SK-N-SH (cell line): Measurements from ENCODE around the gene DCDC1. TPM values are rescaled to one million over a fixed set of nuclear protein-coding genes. Genes with fewer than 3 reads are reported as not detected.

ENCODE experiments used
- CTCF ChIA-PET: fragments of 300-600, 350-600 bp; formaldehyde crosslinking; extraction: SDS; loops from one replicate; lab custom pipeline; 2021; lab: Yijun Ruan, JAX
- POLR2A ChIA-PET: fragments of 350-600 bp; sonication (Branson Sonifier 250); formaldehyde crosslinking; extraction: SDS; loops from one replicate; lab custom pipeline; 2020; ENCODE audit warnings: antibody characterized with exemption, inconsistent platforms; lab: Yijun Ruan, JAX
- DNase-seq: peaks from one replicate; pipeline ENCODE4 v3.0.0; 2012
- H2AFZ ChIP-seq: fragments of 200-600 bp; sonication (generic); 2 replicates; pipeline ENCODE4 v1.8.1; 2016; ENCODE audit warnings: antibody characterized with exemption, mild to moderate bottlenecking, low read depth
- H3F3A ChIP-seq: fragments of 200-600 bp; sonication (generic); replicated peaks from 2 replicates; pipeline ENCODE3; 2016; ENCODE audit warnings: antibody characterized with exemption, mild to moderate bottlenecking; ENCODE audit not compliant: insufficient read depth
- H3K27ac ChIP-seq, 2 experiments: fragments of 200-500 bp in 1 of 2; fragments of 200-600 bp in 1 of 2; sonication (Bioruptor generic) in 1 of 2; sonication (generic), shearing (Covaris generic) in 1 of 2; 2 replicates each; pipeline versions ENCODE4 v1.5.1 to v1.6.1; 2014 to 2016; ENCODE audit warnings: low read depth in 2 of 2, inconsistent platforms in 1 of 2, low read length in 1 of 2, mild to moderate bottlenecking in 1 of 2, mixed read lengths in 1 of 2
- H3K27me3 ChIP-seq: fragments of 200-600 bp; sonication (generic), shearing (Covaris generic); 2 replicates; pipeline ENCODE4 v1.6.1; 2016; ENCODE audit warnings: mixed run types; ENCODE audit not compliant: insufficient read depth
- H3K36me3 ChIP-seq, 2 experiments: fragments of 200-500 bp in 1 of 2; fragments of 200-600 bp in 1 of 2; sonication (Bioruptor generic) in 1 of 2; sonication (generic) in 1 of 2; replicated peaks in 1 of 2; 2 replicates each; pipeline versions ENCODE3 to v1.5.1; 2014 to 2016; ENCODE audit warnings: low read length in 1 of 2, mild to moderate bottlenecking in 1 of 2; ENCODE audit not compliant: insufficient read depth in 2 of 2, control insufficient read depth in 1 of 2
- H3K4me1 ChIP-seq, 2 experiments: fragments of 200-500 bp in 1 of 2; fragments of 200-600 bp in 1 of 2; sonication (Bioruptor generic) in 1 of 2; sonication (generic), shearing (Covaris generic) in 1 of 2; 2 replicates each; pipeline versions ENCODE4 v1.5.1 to v1.6.1; 2014 to 2016; ENCODE audit warnings: low read depth in 1 of 2, low read length in 1 of 2, mixed run types in 1 of 2; ENCODE audit not compliant: insufficient read depth in 2 of 2, control insufficient read depth in 1 of 2
- H3K4me2 ChIP-seq: fragments of 200-600 bp; sonication (generic), shearing (Covaris generic); 2 replicates; pipeline ENCODE4 v1.6.1; 2017; ENCODE audit warnings: mixed run types
- H3K4me3 ChIP-seq, 2 experiments: fragments of 200-500 bp in 1 of 2; fragments of 200-600 bp in 1 of 2; sonication (Bioruptor generic) in 1 of 2; sonication (generic), shearing (Covaris generic) in 1 of 2; 2 replicates each; pipeline versions ENCODE4 v1.5.1 to v1.8.1; 2014 to 2016; ENCODE audit warnings: low read depth in 2 of 2, inconsistent platforms in 1 of 2, low read length in 1 of 2, mild to moderate bottlenecking in 1 of 2, mixed read lengths in 1 of 2, moderate library complexity in 1 of 2
- H3K79me2 ChIP-seq: fragments of 200-600 bp; sonication (generic); 2 replicates; pipeline ENCODE4 v1.8.1; 2017; ENCODE audit warnings: mild to moderate bottlenecking; ENCODE audit not compliant: insufficient read depth
- H3K9ac ChIP-seq: fragments of 200-600 bp; sonication (generic); 2 replicates; pipeline ENCODE4 v1.6.1; 2017; ENCODE audit warnings: mixed run types
- H3K9me2 ChIP-seq: fragments of 200-600 bp; sonication (generic); 2 replicates; pipeline ENCODE4 v1.6.1; 2017; ENCODE audit warnings: mixed run types
- H3K9me3 ChIP-seq: fragments of 200-600 bp; sonication (generic); 2 replicates; pipeline ENCODE4 v1.6.1; 2017; ENCODE audit warnings: mixed run types, mild to moderate bottlenecking, moderate library complexity
- H4K20me1 ChIP-seq: fragments of 200-600 bp; sonication (generic); 2 replicates; pipeline ENCODE4 v1.6.1; 2017; ENCODE audit warnings: mild to moderate bottlenecking, mixed run types; ENCODE audit not compliant: insufficient read depth
- FOXJ3 ChIP-seq: sonication (generic); formaldehyde crosslinking; IDR thresholded peaks from 2 replicates; pipeline ENCODE4 v1.5.1; 2020; ENCODE audit warnings: mild to moderate bottlenecking, missing genetic modification reagents
- MXI1 ChIP-seq: IDR thresholded peaks from 2 replicates; pipeline ENCODE4 v1.6.1; 2012; ENCODE audit warnings: mild to moderate bottlenecking, low read depth, low read length, improper control_type of control experiment
- RAD21 ChIP-seq: IDR thresholded peaks from 2 replicates; pipeline ENCODE4 v1.6.1; 2012; ENCODE audit warnings: mild to moderate bottlenecking, low read length
- RXRA ChIP-seq: IDR thresholded peaks from 2 replicates; pipeline ENCODE4 v1.4.0; 2012; ENCODE audit warnings: low read depth, mild to moderate bottlenecking, borderline replicate concordance
- SMC3 ChIP-seq: IDR thresholded peaks from 2 replicates; pipeline ENCODE4 v1.6.1; 2012; ENCODE audit warnings: low read depth, low read length, improper control_type of control experiment
- TAF1 ChIP-seq: IDR thresholded peaks from 2 replicates; pipeline ENCODE4 v1.6.1; 2012; ENCODE audit warnings: low read depth, mild to moderate bottlenecking, low read length, moderate library complexity, borderline replicate concordance
- WGBS: methylation state at CpG from one replicate; pipeline ENCODE4 v1.1.6; 2017; ENCODE audit warnings: low lambda C conversion rate; 5-methylcytosine and 5-hydroxymethylcytosine counted together
- polyA plus RNA-seq, 3 experiments: library from polyadenylated mRNA; depleted of rRNA; stranded (reverse); fragments of >200 nt; gene quantifications; 2 replicates each; pipeline ENCODE4 v1.2.3, GENCODE V29; 2012
- TF ChIP-seq, protein P1 (sequence below): IDR thresholded peaks from 2 replicates; pipeline ENCODE4 v1.6.1; 2012; ENCODE audit warnings: mild to moderate bottlenecking, low read depth, low read length, moderate library complexity
- TF ChIP-seq, protein P2 (sequence below): fragments of 150-350 bp; IDR thresholded peaks from 2 replicates; pipeline ENCODE4 v1.6.1; 2016; ENCODE audit warnings: mild to moderate bottlenecking, low read depth, low read length
- TF ChIP-seq, protein P3 (sequence below): fragments of 200-600 bp; sonication (generic); IDR thresholded peaks from 2 replicates; pipeline ENCODE4 v1.6.1; 2017; ENCODE audit warnings: antibody characterized with exemption, mild to moderate bottlenecking, moderate library complexity

DCDC1 gene
- polyA plus RNA-seq, 1 of the 3 experiments (the other 2 are of a cell fraction) = 0.12 TPM

DNA sequence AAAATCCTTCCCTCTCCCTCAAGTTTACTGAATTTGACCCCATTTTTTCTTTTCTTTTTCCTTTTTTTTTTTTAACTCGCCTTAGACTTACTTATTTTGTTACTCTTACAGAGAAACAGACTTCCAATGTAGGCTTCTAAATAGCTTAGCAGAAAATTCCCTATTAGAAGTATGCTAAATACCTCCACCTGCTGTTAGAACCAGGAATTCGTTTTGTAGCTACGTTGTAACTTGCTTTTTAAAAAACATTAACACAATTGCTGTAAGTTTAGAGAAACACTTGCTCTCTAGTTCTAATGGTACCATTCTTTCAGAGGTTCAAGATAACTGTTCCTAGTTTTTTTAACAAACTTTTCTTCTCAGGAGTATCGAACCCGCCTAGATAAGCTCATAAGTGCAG, 324.2 kb downstream of the DCDC1 start:
- WGBS = 13% methylated on average over 5 of the region's 5 CpGs
- peak; percentile 36 for DNase-seq
- CTCF ChIA-PET = interaction anchor here (1.0 to 3.4 kb wide), 15 partner anchors 9 to 721 kb away, joined by 3 to 120 read pairs (median 5); no protein-coding TSS in a partner anchor

DNA sequence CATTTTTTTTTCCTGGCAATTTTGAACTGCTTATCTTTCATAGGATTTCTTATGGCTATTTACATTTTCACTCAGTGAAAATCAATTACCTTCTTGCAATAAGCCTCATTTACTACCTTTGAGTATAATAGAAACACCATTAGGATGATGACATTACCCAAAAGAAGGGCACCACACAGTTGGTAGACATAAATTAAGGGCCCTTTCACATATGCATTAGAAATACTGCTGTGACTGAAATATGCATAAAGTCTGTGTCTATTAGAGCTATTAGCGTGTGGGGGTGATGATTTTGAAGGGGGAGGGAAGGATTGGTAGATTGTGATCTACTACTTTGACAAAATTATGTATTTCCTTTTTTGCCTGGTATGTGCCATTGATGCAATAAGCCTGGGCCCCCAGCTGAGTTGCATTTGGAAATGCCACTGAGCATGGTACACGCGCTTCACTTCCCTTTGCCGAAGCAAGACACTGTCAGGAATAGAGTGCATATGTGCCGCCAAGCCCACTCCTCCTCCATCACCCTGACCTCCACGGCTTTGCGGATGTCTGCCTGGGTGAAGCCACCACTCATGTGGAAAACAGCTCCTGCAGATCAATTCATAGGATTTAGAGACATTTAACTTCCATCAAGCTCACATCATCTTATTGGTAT, 339.3 kb downstream of the DCDC1 start:
- Histone ChIP-seq H3K9me3 (no peaks in the 10 kb centered on the region), H3K9ac (no peak overlapping the region), H3K4me1 (no peaks in the 10 kb centered on the region; a peak in 1 of 4 replicates), H3K4me2 (no peak overlapping the region), H2AFZ (no peak overlapping the region), H3K4me3 (no peak overlapping the region), H3K27ac (no peak overlapping the region), H3K9me2 (no peaks in the 10 kb centered on the region), H4K20me1 (no peaks in the 10 kb centered on the region), H3F3A (no peaks in the 10 kb centered on the region), H3K36me3 (no peaks in the 10 kb centered on the region), H3K27me3 (no peaks in the 10 kb centered on the region), H3K79me2 (no peaks in the 10 kb centered on the region)
- CTCF ChIA-PET = interaction anchor here (0.6 to 1.4 kb wide), 2 partner anchors 38 to 69 kb away, joined by 3 read pairs; no protein-coding TSS in a partner anchor
- DNase-seq = no peak
- WGBS = 65% methylated on average over 7 of the region's 7 CpGs
- TF ChIP-seq FOXJ3 (CRISPR knock-in tag) = no peak
- no peak for TF ChIP-seq TAF1
- no peak for TF ChIP-seq MXI1
- no peak for TF ChIP-seq RAD21
- TF ChIP-seq, protein P1, sequence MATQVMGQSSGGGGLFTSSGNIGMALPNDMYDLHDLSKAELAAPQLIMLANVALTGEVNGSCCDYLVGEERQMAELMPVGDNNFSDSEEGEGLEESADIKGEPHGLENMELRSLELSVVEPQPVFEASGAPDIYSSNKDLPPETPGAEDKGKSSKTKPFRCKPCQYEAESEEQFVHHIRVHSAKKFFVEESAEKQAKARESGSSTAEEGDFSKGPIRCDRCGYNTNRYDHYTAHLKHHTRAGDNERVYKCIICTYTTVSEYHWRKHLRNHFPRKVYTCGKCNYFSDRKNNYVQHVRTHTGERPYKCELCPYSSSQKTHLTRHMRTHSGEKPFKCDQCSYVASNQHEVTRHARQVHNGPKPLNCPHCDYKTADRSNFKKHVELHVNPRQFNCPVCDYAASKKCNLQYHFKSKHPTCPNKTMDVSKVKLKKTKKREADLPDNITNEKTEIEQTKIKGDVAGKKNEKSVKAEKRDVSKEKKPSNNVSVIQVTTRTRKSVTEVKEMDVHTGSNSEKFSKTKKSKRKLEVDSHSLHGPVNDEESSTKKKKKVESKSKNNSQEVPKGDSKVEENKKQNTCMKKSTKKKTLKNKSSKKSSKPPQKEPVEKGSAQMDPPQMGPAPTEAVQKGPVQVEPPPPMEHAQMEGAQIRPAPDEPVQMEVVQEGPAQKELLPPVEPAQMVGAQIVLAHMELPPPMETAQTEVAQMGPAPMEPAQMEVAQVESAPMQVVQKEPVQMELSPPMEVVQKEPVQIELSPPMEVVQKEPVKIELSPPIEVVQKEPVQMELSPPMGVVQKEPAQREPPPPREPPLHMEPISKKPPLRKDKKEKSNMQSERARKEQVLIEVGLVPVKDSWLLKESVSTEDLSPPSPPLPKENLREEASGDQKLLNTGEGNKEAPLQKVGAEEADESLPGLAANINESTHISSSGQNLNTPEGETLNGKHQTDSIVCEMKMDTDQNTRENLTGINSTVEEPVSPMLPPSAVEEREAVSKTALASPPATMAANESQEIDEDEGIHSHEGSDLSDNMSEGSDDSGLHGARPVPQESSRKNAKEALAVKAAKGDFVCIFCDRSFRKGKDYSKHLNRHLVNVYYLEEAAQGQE = no peak
- TF ChIP-seq, protein P2, sequence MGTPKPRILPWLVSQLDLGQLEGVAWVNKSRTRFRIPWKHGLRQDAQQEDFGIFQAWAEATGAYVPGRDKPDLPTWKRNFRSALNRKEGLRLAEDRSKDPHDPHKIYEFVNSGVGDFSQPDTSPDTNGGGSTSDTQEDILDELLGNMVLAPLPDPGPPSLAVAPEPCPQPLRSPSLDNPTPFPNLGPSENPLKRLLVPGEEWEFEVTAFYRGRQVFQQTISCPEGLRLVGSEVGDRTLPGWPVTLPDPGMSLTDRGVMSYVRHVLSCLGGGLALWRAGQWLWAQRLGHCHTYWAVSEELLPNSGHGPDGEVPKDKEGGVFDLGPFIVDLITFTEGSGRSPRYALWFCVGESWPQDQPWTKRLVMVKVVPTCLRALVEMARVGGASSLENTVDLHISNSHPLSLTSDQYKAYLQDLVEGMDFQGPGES = no peak
- POLR2A ChIA-PET = no interaction called here

More for the DNA sequence above, 324.2 kb downstream of the DCDC1 start:
- TF ChIP-seq RXRA (no peak), SMC3 (peak; percentile 49; the same call in 1 of the 2 replicates), RAD21 (peak; percentile 61)
- TF ChIP-seq, protein P3, sequence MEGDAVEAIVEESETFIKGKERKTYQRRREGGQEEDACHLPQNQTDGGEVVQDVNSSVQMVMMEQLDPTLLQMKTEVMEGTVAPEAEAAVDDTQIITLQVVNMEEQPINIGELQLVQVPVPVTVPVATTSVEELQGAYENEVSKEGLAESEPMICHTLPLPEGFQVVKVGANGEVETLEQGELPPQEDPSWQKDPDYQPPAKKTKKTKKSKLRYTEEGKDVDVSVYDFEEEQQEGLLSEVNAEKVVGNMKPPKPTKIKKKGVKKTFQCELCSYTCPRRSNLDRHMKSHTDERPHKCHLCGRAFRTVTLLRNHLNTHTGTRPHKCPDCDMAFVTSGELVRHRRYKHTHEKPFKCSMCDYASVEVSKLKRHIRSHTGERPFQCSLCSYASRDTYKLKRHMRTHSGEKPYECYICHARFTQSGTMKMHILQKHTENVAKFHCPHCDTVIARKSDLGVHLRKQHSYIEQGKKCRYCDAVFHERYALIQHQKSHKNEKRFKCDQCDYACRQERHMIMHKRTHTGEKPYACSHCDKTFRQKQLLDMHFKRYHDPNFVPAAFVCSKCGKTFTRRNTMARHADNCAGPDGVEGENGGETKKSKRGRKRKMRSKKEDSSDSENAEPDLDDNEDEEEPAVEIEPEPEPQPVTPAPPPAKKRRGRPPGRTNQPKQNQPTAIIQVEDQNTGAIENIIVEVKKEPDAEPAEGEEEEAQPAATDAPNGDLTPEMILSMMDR = peak; percentile 65
- POLR2A ChIA-PET = no interaction called here
- Histone ChIP-seq H4K20me1 (no peaks in the 10 kb centered on the region), H3K9me3 (no peaks in the 10 kb centered on the region), H3K27me3 (peaks cover 4% of the 10 kb centered on the region; the same call in 1 of the 2 replicates), H3F3A (no peaks in the 10 kb centered on the region), H2AFZ (no peak overlapping the region), H3K27ac (no peak overlapping the region), H3K79me2 (no peaks in the 10 kb centered on the region), H3K4me1 (no peaks in the 10 kb centered on the region), H3K36me3 (no peaks in the 10 kb centered on the region), H3K4me2 (no peak overlapping the region), H3K4me3 (no peak overlapping the region; a peak in 1 of 4 replicates), H3K9ac (no peak overlapping the region), H3K9me2 (no peaks in the 10 kb centered on the region)
